GM12892 (cell line): ENCODE measurements around the gene SYT5.
"Not testable (repeated sequence)": the region's sequence is repeated elsewhere in the genome, so short reads cannot be mapped to it uniquely, and the experiment has no call there.

Experiments
- DNase-seq: peaks from one replicate; pipeline ENCODE4 v3.0.0; 2011; ENCODE audit not compliant: insufficient read length
- FAIRE-seq: peaks from 2 replicates; lab custom pipeline; 2011; peaks lifted over from hg19 to GRCh38; lab: Jason Lieb, UNC
- POLR2A ChIP-seq: IDR thresholded peaks from 2 replicates; pipeline ENCODE4 v1.6.1; 2011; ENCODE audit warnings: low read depth, low read length, control low read depth
- POLR2AphosphoS5 ChIP-seq: IDR thresholded peaks from 2 replicates; pipeline ENCODE4 v1.6.1; 2011; ENCODE audit warnings: low read depth, low read length, control low read depth
- TAF1 ChIP-seq: IDR thresholded peaks from 2 replicates; pipeline ENCODE4 v1.6.1; 2011; ENCODE audit warnings: low read depth, mild to moderate bottlenecking, control low read depth, low read length, borderline replicate concordance

Gene SYT5

GRCh38 chr19:55224038-55224665, 44.1 kb upstream of the SYT5 start:
- no peak for DNase-seq
- FAIRE-seq, result no peak
- TF ChIP-seq TAF1 (no peak), POLR2AphosphoS5 (no peak), POLR2A (no peak)

GRCh38 chr19:55223291-55224037, 43.4 kb upstream of the SYT5 start:
- TF ChIP-seq POLR2AphosphoS5 (no peak; the same call in 1 of the 2 replicates), POLR2A (no peak), TAF1 (no peak)
- DNase-seq (no peak), FAIRE-seq (no peak)

- FAIRE-seq, result no peak
- no peak for DNase-seq
- no peak for TF ChIP-seq TAF1
- no peak for TF ChIP-seq POLR2AphosphoS5
- TF ChIP-seq POLR2A, result no peak
Observed at GRCh38 chr19:55220525-55220924, 40.4 kb upstream of the SYT5 start.

- DNase-seq (no peak), FAIRE-seq (no peak)
- no peak for TF ChIP-seq POLR2A
- TF ChIP-seq POLR2AphosphoS5, result no peak
- no peak for TF ChIP-seq TAF1
Observed at GRCh38 chr19:55216461-55217198, 36.5 kb upstream of the SYT5 start.

GRCh38 chr19:55213547-55213946, 33.5 kb upstream of the SYT5 start:
- no peak for TF ChIP-seq POLR2AphosphoS5
- TF ChIP-seq TAF1, result no peak
- TF ChIP-seq POLR2A, result no peak
- FAIRE-seq (no peak), DNase-seq (no peak)

- no peak for TF ChIP-seq POLR2AphosphoS5
- no peak for TF ChIP-seq POLR2A
- TF ChIP-seq TAF1, result no peak
- no peak for DNase-seq
- no peak for FAIRE-seq
Observed at GRCh38 chr19:55212447-55212846, 32.4 kb upstream of the SYT5 start.

GRCh38 chr19:55209693-55210472, 29.8 kb upstream of the SYT5 start:
- TF ChIP-seq POLR2A, result no peak
- no peak for TF ChIP-seq POLR2AphosphoS5
- no peak for TF ChIP-seq TAF1
- DNase-seq (no peak), FAIRE-seq (no peak)

- DNase-seq, result no peak
- no peak for FAIRE-seq
- TF ChIP-seq POLR2A (no peak), TAF1 (no peak), POLR2AphosphoS5 (no peak)
Observed at GRCh38 chr19:55208880-55209692, 29.0 kb upstream of the SYT5 start, which contains the start of gene PTPRH. Gene PTPRH (minus strand): TSS chr19:55209501. CDS start chr19:55209433, 68 bp downstream.

- FAIRE-seq (no peak), DNase-seq (no peak)
- TF ChIP-seq TAF1 (no peak), POLR2A (no peak), POLR2AphosphoS5 (no peak)
Observed at GRCh38 chr19:55206664-55207500, 26.8 kb upstream of the SYT5 start.

- DNase-seq, FAIRE-seq: not testable (repeated sequence)
Observed at GRCh38 chr19:55202199-55202598, 22.1 kb upstream of the SYT5 start.
